ENCODE data around the gene VGLL1.
A peak's percentile ranks its signal among the peaks of the same experiment; 100 is the strongest.

Gene VGLL1

DNA sequence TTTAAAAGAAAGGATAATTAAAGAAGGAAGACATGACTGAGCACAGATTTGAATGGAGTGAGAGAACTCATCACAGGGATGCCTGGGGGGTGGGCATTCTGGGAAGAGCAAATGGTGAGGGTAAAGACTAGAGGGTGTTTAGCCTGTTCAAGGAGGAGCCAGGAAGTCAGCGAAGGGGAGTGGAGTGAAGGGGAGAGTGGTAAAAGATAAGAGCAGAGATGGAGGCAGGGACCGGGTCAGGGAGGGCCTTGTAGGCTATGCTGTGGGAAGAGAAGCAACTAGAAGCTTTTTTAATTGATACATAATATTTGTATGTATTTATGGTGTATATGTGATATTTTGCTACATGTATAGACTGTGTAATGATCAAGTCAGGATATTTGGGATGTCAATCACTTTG is 2.2 kb upstream of the VGLL1 start:
- H3K4me3 Mint-ChIP-seq: no peak overlapping the region
- ATAC-seq (no peak), DNase-seq (no peak)
- no peaks in the 10 kb centered on the region for H3K36me3 Mint-ChIP-seq (ENCODE audit: low read depth)
- H3K9me3 Mint-ChIP-seq: no peaks in the 10 kb centered on the region
- H3K27ac Mint-ChIP-seq: no peak overlapping the region
- H3K4me1 Mint-ChIP-seq: no peaks in the 10 kb centered on the region
- no peaks in the 10 kb centered on the region for H3K27me3 Mint-ChIP-seq

DNA sequence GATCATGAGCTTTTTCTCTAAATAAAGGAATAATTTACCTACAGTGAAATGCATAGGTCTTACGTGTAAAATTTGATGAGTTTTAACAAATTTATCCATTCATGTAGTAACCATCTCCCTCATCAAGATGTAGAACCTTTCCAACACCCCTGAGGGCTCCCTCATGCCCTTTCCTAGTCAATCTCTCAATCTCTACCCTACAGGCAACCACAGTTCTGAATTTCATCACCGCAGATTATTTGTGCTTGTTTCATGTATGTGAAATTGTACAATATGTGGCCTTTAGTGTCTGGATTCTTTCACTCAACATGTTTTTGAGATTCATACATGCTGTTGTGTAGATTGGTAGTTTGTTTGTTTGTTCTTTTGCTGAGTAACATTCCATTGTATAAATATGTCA is 2.1 kb downstream of the VGLL1 start:
- Mint-ChIP-seq H3K9me3 (no peaks in the 10 kb centered on the region), H3K4me1 (no peaks in the 10 kb centered on the region), H3K36me3 (ENCODE audit: low read depth) (no peaks in the 10 kb centered on the region), H3K27ac (no peak overlapping the region), H3K27me3 (no peaks in the 10 kb centered on the region), H3K4me3 (no peak overlapping the region)
- ATAC-seq (no peak), DNase-seq (no peak)

DNA sequence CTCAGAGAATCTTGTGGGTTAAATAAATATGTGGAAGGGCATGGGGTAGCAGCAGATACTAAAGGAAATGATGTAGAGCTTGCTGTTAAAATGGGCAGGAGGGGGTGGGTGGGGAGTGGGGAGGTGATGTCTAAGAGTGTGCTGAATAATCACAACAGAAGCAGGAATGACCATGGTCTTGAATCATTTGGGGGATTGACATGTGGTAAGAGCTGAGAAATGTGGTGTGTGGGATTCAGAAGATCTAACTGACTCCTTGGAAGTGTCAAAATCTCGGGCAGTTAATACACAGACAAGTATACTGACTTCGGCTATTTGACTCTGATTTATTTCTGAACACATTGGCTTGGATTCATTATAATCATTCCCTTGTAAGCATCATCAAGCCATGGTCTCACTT is 6.8 kb downstream of the VGLL1 start:
- Mint-ChIP-seq H3K4me1 (peaks cover 8% of the 10 kb centered on the region), H3K36me3 (ENCODE audit: low read depth) (no peaks in the 10 kb centered on the region), H3K27ac (no peak overlapping the region), H3K27me3 (no peaks in the 10 kb centered on the region), H3K4me3 (no peak overlapping the region), H3K9me3 (no peaks in the 10 kb centered on the region)
- ATAC-seq: no peak
- no peak for DNase-seq

DNA sequence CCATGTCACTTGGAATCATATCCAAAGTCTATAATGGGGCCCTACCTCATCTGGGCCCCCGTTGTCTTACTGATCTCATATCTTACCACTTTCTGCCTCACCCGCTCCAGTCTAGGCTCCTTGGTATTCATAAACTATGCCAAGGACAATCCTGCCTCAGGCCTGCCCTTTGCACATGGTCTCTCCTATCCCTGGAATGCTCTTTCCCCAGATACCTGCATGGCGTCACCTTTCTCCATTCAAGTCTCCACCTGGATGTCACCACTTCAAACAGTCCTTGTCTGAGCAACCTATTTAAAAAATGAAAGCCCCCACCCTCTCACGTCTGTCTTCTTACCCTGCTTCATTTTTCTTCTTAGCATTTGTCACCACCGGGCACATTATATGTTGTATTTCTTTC is 8.2 kb downstream of the VGLL1 start:
- Mint-ChIP-seq H3K9me3 (no peaks in the 10 kb centered on the region), H3K27me3 (no peaks in the 10 kb centered on the region), H3K4me1 (peaks cover 13% of the 10 kb centered on the region), H3K4me3 (no peak overlapping the region), H3K36me3 (ENCODE audit: low read depth) (no peaks in the 10 kb centered on the region), H3K27ac (no peak overlapping the region)
- no peak for DNase-seq
- ATAC-seq: no peak

DNA sequence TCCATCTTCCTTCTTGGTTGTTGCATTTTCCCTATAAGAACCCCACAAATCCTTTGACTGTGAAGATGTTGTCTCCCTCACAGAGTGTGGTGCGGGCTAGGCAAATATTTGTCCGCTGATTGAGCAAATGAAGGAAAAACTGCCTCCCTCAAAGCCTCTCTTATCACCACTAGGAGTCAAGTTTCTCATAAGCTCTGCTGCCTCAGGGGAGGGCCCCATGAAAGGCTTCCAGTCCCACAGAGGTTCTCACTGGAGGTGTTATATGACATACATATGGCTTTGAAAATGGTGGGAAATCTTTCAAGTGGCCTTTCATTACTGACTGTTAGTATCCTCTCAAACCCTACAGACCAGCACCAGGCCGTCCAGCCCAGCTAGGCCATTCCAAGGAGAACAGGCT is 9.3 kb downstream of the VGLL1 start:
- Mint-ChIP-seq H3K36me3 (ENCODE audit: low read depth) (no peaks in the 10 kb centered on the region), H3K27me3 (no peaks in the 10 kb centered on the region), H3K4me3 (no peak overlapping the region), H3K4me1 (peaks cover 23% of the 10 kb centered on the region), H3K9me3 (no peaks in the 10 kb centered on the region), H3K27ac (no peak overlapping the region)
- no peak for DNase-seq
- no peak for ATAC-seq

DNA sequence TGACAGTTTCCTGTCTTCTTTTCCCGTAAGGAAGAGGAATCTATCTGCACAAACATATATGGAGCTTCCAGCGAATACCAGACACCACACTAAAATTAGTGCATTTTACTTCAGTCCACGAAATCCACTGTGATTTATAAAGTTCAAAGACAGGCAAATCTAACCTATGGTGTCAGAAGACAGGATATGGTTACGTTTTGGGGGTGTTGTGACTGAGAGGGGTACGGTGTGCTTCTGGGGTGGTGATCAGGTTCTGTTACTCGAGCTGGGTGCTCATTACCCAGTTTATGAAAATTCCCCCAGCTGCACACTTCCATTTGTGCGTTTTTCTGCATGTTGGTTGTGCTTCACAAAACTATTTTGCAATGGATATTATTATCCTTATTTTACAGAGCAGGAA is 10.3 kb downstream of the VGLL1 start:
- H3K9me3 Mint-ChIP-seq: no peaks in the 10 kb centered on the region
- no peak for ATAC-seq
- no peak overlapping the region for H3K27ac Mint-ChIP-seq
- DNase-seq: no peak
- no peaks in the 10 kb centered on the region for H3K36me3 Mint-ChIP-seq (ENCODE audit: low read depth)
- no peaks in the 10 kb centered on the region for H3K27me3 Mint-ChIP-seq
- H3K4me1 Mint-ChIP-seq: peaks cover 28% of the 10 kb centered on the region
- H3K4me3 Mint-ChIP-seq: no peak overlapping the region

DNA sequence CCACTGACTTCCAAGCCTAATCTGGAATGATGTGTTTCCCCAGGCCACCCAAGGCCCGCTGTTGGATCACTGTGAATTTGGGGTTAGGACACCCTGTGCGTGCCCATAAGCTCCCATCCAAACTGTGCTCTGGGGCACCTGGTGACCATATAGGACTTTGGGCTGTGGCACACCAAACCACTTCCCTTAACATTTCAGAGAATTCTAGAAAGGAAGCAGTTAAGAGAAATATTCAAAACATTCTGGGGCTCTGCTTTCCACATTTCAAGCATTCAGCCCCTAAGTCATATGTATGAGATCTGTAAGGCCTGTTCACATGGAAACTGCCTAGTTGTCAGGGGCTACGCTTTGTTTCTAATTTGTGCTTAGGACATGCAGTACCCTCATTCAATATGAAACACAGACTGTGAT is 14.4 kb downstream of the VGLL1 start:
- no peaks in the 10 kb centered on the region for H3K27me3 Mint-ChIP-seq
- DNase-seq (no peak), ATAC-seq (no peak)
- H3K27ac Mint-ChIP-seq: no peak overlapping the region
- no peak overlapping the region for H3K4me3 Mint-ChIP-seq
- peaks cover 31% of the 10 kb centered on the region for H3K4me1 Mint-ChIP-seq
- H3K36me3 Mint-ChIP-seq (ENCODE audit: low read depth): no peaks in the 10 kb centered on the region
- no peaks in the 10 kb centered on the region for H3K9me3 Mint-ChIP-seq

DNA sequence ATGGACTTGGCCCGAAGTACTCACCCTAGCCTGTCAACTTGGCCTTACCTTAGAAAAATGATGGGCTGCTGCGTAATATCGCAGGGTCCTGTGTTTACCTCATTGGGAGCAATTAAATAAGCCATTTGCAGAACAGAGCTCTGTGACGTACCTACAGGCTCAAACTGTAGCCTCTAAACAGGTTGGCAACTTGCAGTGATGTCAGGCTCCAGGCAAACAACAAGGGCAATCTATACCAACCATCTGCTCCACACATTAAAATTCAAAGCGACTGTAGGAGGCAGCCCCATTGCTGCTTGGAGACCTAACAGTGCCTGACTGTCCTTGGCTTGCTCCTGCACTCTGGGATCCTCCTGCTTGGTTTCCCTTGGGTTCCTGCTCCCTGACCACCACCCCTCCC is 17.2 kb downstream of the VGLL1 start:
- H3K4me1 Mint-ChIP-seq: peaks cover 23% of the 10 kb centered on the region
- ATAC-seq (no peak), DNase-seq (no peak)
- no peaks in the 10 kb centered on the region for H3K9me3 Mint-ChIP-seq
- H3K4me3 Mint-ChIP-seq: no peak overlapping the region
- no peaks in the 10 kb centered on the region for H3K36me3 Mint-ChIP-seq (ENCODE audit: low read depth)
- no peaks in the 10 kb centered on the region for H3K27me3 Mint-ChIP-seq
- H3K27ac Mint-ChIP-seq: no peak overlapping the region

DNA sequence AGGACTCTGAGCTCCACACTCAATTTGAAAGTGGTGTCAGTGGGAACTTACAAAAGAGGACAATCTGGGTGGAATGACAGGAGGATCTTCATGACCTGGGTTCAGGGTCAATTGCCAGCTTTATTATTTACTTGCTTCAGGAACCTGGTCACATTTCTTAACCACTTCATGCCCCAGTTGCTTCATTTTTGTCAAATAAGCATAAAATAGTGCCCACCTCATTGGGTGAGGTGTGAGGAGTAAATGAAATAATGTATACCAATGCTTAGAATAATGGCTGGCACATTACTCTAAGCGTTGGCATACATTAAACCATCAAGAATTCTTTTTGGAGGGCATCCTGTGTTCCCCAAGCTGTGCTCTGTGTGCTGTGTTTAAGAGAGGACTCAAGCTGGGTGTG is 19.4 kb downstream of the VGLL1 start:
- Mint-ChIP-seq H3K36me3 (ENCODE audit: low read depth) (no peaks in the 10 kb centered on the region), H3K4me1 (peaks cover 7% of the 10 kb centered on the region), H3K9me3 (no peaks in the 10 kb centered on the region), H3K27me3 (no peaks in the 10 kb centered on the region), H3K4me3 (no peak overlapping the region), H3K27ac (no peak overlapping the region)
- DNase-seq (no peak), ATAC-seq (no peak)

DNA sequence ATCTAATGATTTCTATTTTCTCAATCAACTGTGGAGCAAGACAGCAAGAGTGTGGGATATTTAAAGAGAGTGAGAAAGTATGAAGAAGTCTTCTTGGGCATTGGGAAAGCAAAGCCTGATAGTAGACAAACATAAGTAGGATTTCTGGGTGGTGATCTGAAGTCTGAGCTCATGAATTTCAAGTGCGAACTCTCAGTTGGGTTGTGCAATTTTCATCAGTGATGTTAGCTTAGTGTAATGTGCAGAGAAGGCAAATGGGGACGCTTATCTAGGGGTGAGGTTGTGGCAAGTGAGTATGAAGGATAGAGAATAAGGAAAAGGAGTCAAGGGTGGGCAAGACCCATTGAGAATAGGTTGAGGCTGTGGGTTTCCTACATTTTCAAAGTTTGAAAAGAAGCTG is 23.7 kb downstream of the VGLL1 start:
- ATAC-seq: no peak
- DNase-seq: no peak
- Mint-ChIP-seq H3K27me3 (no peaks in the 10 kb centered on the region), H3K9me3 (no peaks in the 10 kb centered on the region), H3K4me3 (no peak overlapping the region), H3K27ac (no peak overlapping the region), H3K4me1 (no peaks in the 10 kb centered on the region), H3K36me3 (ENCODE audit: low read depth) (no peaks in the 10 kb centered on the region)

DNA sequence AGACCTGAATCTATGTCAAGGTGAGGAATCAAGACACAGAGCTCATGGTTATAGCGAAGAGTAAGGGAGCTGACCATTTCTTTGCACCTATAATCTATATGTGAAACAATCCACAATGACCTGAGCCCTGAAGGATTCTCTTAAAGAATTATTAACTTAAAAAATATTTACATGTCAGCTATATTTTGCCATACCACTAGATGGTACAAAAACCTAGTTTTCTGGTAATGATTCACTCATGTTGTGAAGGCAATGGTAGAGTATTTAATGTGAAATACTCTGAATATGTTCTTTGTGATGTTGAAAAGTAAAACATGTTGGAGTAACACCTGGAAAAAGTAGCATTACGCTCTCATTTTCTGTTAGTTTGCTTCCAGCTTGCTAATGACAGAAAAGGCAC is 40.0 kb downstream of the VGLL1 start:
- H3K27me3 Mint-ChIP-seq: no peaks in the 10 kb centered on the region
- H3K27ac Mint-ChIP-seq: no peak overlapping the region
- H3K36me3 Mint-ChIP-seq (ENCODE audit: low read depth): no peaks in the 10 kb centered on the region
- ATAC-seq (no peak), DNase-seq (no peak)
- H3K4me1 Mint-ChIP-seq: peaks cover 33% of the 10 kb centered on the region
- no peaks in the 10 kb centered on the region for H3K9me3 Mint-ChIP-seq
- no peak overlapping the region for H3K4me3 Mint-ChIP-seq

DNA sequence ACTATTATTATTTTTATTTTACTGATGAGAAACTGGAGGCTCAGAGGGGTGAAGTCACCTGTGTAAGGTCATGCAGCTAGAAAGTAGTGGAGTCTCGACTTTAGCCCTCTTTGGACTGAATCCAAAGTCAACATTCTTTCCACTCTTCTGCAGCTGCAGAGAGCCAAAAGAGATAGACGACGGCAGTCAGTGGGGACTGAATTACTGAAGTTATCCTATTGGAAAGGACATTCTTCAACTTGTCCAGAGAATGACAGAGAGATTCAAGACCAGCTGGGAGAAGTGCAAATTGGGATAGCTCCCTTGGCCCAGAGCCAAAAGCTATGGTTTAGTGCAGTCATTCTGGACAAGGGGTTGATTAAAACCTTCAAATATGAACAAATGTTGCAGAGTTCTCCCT is 42.5 kb downstream of the VGLL1 start:
- Mint-ChIP-seq H3K4me1 (peaks cover 55% of the 10 kb centered on the region), H3K4me3 (no peak overlapping the region), H3K27ac (peak overlapping the region; percentile 48), H3K27me3 (no peaks in the 10 kb centered on the region), H3K36me3 (ENCODE audit: low read depth) (no peaks in the 10 kb centered on the region), H3K9me3 (no peaks in the 10 kb centered on the region)
- DNase-seq (no peak), ATAC-seq (no peak)

DNA sequence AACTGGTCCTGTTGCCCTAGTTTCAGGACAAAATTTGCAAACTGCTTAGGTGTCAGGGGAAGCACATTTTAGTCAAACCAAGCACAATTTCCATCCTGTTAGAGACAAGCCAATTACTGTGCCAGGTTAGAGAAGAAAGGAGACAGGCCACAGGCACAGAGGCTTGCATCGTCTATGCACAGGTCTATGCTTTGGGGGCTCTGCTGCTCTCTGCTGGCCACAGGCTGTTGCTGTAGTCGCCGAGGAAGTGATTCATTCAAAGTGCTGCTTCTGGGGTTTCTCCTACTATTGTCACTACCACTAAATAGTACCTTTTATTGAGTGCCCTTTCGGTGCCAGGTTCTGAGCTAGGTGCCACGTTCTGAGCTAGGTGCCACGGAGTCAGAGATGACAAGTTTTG is 45.5 kb downstream of the VGLL1 start:
- H3K27me3 Mint-ChIP-seq: no peaks in the 10 kb centered on the region
- H3K36me3 Mint-ChIP-seq (ENCODE audit: low read depth): no peaks in the 10 kb centered on the region
- peaks cover 58% of the 10 kb centered on the region for H3K4me1 Mint-ChIP-seq
- ATAC-seq (peak; percentile 96), DNase-seq (peak; percentile 58)
- H3K27ac Mint-ChIP-seq: peak overlapping the region; percentile 23
- no peaks in the 10 kb centered on the region for H3K9me3 Mint-ChIP-seq
- no peak overlapping the region for H3K4me3 Mint-ChIP-seq

DNA sequence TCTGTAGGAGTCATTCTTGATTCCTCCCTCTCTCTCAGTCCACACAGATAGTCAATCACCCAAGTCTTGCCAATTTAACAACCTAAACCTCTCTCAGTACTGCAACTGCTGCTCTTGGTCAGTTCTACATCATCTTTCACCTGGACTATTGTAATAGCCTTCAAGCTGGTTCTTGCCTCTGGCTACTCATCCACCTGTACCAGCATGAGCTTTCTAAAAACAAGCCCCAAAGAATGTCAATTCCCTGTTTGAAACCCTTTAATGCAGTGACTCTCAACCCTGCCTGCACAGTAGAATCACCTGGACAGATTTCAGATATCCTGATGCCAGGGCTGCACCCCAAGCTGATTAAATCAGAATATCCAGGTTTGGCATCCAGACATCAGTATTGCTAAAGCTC is 48.3 kb downstream of the VGLL1 start:
- Mint-ChIP-seq H3K36me3 (ENCODE audit: low read depth) (no peaks in the 10 kb centered on the region), H3K4me3 (no peak overlapping the region), H3K4me1 (peaks cover 56% of the 10 kb centered on the region), H3K27me3 (no peaks in the 10 kb centered on the region), H3K9me3 (no peaks in the 10 kb centered on the region), H3K27ac (no peak overlapping the region)
- ATAC-seq: no peak
- DNase-seq: no peak

DNA sequence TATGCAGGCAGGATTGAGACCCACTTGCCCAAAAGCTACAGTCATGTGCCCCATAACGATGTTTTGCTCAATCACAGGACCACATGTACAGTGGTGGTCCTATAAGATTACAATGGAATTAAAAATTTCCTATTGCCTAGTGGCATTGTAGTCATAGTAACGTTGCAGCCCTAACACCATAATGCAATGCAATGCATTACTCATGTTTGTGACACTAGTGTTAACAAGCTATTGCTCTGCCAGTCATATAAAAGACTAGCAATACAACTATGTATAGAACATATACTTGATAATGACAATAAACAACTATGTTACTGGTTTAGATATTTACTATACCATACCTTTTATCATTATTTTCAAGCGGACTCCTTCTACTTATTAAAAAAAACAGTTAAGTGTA is 50.6 kb downstream of the VGLL1 start:
- H3K4me1 Mint-ChIP-seq: peaks cover 65% of the 10 kb centered on the region
- no peaks in the 10 kb centered on the region for H3K9me3 Mint-ChIP-seq
- ATAC-seq: no peak
- H3K27me3 Mint-ChIP-seq: no peaks in the 10 kb centered on the region
- DNase-seq: no peak
- H3K4me3 Mint-ChIP-seq: no peak overlapping the region
- H3K36me3 Mint-ChIP-seq (ENCODE audit: low read depth): no peaks in the 10 kb centered on the region
- no peak overlapping the region for H3K27ac Mint-ChIP-seq

DNA sequence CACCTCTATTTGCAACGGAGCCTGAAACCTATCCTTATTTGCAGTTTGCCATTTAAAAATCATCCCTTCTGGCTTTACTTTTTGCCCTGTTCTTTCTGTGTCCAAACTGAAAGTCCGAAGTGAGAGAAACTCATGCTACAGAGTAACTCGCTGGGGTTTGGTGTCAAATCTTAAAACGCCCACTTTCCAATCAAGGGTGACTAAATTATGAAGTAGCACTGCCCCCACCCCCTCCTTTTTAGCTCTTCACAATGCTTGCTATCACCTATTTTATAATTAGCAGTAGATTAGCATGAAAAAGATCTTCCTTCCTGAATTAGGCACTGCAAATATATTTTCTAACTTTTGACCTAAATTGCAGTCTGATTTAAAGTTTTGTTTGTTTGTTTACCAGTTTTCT is 52.5 kb downstream of the VGLL1 start:
- no peaks in the 10 kb centered on the region for H3K9me3 Mint-ChIP-seq
- H3K36me3 Mint-ChIP-seq (ENCODE audit: low read depth): no peaks in the 10 kb centered on the region
- DNase-seq (peak; percentile 45), ATAC-seq (peak; percentile 18)
- H3K27me3 Mint-ChIP-seq: no peaks in the 10 kb centered on the region
- H3K27ac Mint-ChIP-seq: peak overlapping the region; percentile 89
- peak overlapping the region; percentile 32 for H3K4me3 Mint-ChIP-seq
- H3K4me1 Mint-ChIP-seq: peaks cover 66% of the 10 kb centered on the region
